Suprapubic skin (tissue), 3 donors: Measurements from ENCODE around the gene TXNDC11.

Experiments used
- CTCF ChIP-seq, 2 donors: fragments of 200-600 bp in 1 of 2; fragments of 450-650 bp in 1 of 2; sonication (generic) in 1 of 2; IDR thresholded peaks; one replicate each; pipeline ENCODE4 v1.5.1; 2016 to 2019; ENCODE audit warnings: antibody characterized with exemption in 2 of 2, mild to moderate bottlenecking in 1 of 2, moderate library complexity in 1 of 2
- POLR2A ChIP-seq, 2 donors: fragments of 450-650 bp; IDR thresholded peaks; one replicate each; pipeline ENCODE4 v1.6.1; 2017; ENCODE audit warnings: antibody characterized with exemption in 2 of 2, mild to moderate bottlenecking in 2 of 2, moderate library complexity in 2 of 2

- TF ChIP-seq CTCF (IDR thresholded peaks at IDR 0.05) (peak; percentile 74 to 89), POLR2A (IDR thresholded peaks at IDR 0.05) (no peak)
These were observed 101.5 kb downstream of the TXNDC11 start for GRCh38 chr16:11640987-11641817.
